Right lobe of liver (tissue), 4 donors: Measurements from ENCODE around the gene SGSH.

ENCODE experiments used
- CTCF ChIP-seq, 4 donors: fragments of 200-600 bp in 3 of 4; fragments of 450-650 bp in 1 of 4; IDR thresholded peaks; one replicate each; pipeline versions ENCODE4 v1.5.1 to v1.8.0; 2016 to 2022; ENCODE audit warnings: antibody characterized with exemption in 4 of 4, mild to moderate bottlenecking in 2 of 4
- POLR2A ChIP-seq: fragments of 450-650 bp; IDR thresholded peaks from one replicate; pipeline ENCODE4 v1.6.1; 2017; ENCODE audit warnings: antibody characterized with exemption, mild to moderate bottlenecking
- donor health status: DM: no; HTN: no; CAD: no.
- donor health status: DM: no; HTN: no; CAD: no.
- donor health status: DM: no; HTN: yes; CAD: no.

- no peak for TF ChIP-seq CTCF (IDR thresholded peaks at IDR 0.05)
- TF ChIP-seq POLR2A: no peak
Observed at GRCh38 chr17:80246266-80246681, 26.1 kb upstream of the SGSH start.
